GM19023 (cell line): ENCODE results near the gene DNALI1.
"Not testable (repeated sequence)": the region's sequence is repeated elsewhere in the genome, so short reads cannot be mapped to it uniquely, and the experiment has no call there.

Experiments used
- ATAC-seq: cut with Tn5 transposase; IDR thresholded peaks from one replicate; pipeline ENCODE4 v1.9.1; 2021; ENCODE audit warnings: mild to moderate bottlenecking, moderate library complexity; ENCODE audit not compliant: unreplicated experiment

DNALI1 gene

DNA sequence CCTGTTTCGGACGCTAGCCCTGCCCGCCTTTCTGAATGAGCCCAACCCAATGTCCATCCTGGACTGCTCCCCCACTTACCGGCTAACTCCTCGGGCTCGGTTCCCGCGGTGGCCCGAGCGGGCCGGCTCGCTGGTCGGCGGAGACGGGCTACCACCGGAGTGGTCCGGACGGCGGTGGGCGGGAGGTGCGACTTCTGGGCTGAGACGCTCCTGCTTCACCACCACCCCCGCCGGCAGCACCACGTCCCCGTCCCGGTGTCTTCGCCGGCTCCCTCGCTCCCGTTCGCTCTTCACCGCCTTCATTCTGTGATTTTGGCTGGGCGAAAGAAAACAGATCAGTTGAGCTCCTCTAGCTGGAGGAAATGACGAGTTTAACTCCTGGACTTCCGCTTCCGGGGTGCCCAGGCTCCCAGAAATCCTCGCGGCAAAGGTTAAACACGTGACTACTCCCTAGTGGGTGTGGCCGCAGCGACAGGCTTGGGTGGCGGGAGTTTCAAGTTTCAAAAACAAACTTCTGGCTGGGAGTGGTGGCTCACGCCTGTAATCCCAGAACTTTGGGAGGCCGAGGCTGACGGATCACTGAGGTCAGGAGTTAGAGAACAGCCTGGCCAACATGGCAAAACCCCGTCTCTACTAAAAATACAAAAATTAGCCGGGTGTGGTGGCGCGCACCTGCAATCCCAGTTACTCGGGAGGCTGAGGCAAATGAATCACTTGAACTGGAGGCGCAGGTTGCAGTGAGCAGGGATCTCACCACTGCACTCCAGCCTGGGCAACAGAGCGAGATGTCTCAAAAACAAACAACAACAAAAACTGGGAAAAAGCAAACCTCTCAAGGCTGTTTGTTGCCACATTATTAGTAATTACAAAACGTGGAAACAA is 2.6 kb upstream of the DNALI1 start, which contains the start of gene SNIP1:
TSS of gene SNIP1 (minus strand) at position 367 of the 882 bp plus-strand sequence. CDS start at position 303, 64 bp downstream.
- ATAC-seq: peak; percentile 84

DNA sequence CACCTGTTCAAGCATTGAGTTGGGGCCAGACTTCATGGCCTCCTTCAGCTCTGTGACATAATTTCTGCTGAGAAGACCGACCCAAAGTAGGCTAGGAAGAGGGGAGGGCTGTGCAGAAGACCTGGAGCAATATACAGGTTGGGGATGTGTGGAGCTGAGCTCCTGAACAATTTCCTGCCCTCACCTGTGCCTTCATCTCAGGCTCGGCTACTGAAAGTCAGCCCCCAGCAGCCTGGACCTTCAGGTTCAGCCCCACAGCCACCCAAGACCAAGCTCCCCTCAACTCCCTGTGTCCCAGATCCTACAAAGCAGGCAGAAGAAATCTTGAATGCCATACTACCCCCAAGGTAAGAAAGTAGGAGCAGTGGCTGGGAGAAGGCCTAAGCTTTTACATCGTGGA is 662 bp downstream of the DNALI1 start:
- ATAC-seq: no peak

GRCh38 chr1:37558411-37558810 is 1.7 kb downstream of the DNALI1 start:
- ATAC-seq: no peak

DNA sequence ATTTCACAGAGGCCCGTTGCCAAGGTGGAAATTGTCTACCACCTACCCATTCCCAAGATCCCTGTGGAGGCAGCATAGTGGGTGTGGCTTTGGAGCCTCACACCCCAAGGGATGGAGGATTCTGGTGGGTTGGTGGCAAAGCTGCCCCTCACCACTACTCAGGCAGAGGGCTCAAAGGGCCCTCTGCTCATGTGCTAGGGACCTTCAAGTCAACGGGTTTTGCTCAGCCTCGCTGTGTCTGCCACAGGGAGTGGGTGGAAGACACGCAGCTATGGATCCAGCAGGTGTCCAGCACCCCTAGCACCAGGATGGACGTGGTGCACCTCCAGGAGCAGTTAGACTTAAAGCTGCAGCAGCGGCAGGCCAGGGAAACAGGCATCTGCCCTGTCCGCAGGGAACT is 2.3 kb downstream of the DNALI1 start:
- ATAC-seq: no peak

- not testable (repeated sequence) for ATAC-seq
These were observed 3.2 kb downstream of the DNALI1 start for GRCh38 chr1:37559957-37560379.

GRCh38 chr1:37560401-37561132 is 3.8 kb downstream of the DNALI1 start:
- ATAC-seq: no peak

DNA sequence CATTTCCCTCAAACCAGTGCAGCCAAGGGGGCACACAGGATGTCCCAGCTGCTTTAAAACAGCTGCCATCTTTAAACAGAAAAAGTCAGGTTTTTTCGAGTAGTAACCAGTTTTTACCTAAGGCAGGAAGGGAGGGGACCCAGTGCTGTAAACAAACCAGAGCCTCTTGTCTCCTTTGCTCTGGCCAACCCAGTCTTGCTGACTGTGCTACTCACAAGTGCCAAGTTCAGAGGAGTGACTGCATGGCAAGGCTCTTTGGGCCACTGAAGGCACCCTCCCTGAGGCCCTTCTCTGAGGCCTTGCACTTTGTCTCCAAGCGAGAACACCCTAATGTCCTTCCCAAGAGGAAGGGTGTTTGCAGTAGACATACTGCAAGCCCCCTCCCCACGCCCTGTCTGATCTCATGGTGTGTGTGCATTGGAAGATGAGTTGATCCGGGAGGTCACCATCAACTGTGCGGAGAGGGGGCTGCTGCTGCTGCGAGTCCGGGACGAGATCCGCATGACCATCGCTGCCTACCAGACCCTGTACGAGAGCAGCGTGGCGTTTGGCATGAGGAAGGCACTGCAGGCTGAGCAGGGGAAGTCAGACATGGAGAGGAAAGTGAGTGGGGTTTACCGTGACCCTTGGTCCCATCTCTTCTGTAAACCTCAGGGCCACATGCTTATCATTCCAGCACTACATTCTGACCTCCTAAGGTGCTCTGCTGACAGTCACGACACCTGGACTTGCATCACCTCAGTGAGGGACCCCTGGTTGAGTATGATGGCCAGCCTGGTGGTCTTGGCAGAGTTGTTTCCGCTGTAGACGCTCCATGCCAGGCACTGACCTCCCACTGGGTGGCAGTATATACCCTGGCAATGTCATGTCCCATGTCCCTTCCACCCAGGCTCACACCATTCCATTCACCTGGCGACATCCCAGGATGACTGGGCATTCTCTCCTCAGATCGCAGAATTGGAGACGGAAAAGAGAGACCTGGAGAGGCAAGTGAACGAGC is 4.7 kb downstream of the DNALI1 start:
- ATAC-seq: no peak

DNA sequence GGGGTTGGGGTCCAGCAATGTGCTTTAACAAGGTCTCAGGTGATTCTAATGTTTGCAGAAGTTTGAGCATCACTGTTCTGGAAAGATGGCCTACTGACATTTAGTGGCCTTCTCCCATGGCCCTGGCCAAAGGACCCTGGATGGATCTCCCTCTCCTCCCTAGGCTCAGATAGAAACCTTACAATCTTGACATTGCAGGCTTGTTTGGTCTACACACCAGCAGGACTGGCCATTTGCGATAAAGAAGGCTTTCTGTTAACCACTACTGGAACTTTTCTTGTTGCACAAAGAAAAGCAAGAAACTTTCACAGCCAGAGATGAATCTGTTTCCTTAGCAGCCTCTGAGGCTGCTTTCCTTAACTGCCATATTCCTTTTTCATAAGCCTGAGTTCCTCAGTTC is 6.2 kb downstream of the DNALI1 start:
- ATAC-seq: no peak

- ATAC-seq: no peak
These were observed 8.2 kb downstream of the DNALI1 start for GRCh38 chr1:37564892-37565291.

DNA sequence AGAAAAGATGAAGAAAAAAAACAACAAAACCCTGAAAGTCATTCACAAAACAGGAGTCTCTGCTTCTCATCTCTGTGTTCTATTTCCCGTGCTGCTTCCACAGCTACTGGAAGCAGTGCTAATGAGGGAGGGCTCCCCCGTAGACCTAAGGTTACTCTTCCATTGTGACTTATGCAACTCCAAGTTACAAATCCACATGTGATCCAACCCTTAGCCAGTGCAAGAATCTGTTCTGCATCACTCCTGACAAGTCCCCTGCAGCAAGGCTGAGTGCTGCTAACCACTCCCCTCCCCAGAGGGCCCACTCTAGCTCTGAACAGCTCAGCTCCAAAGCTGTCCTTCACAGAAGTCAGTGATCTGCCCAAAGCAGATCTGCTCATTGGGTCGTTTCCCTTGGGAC is 10.3 kb downstream of the DNALI1 start:
- no peak for ATAC-seq

- ATAC-seq: no peak
These were observed 14.0 kb downstream of the DNALI1 start for GRCh38 chr1:37570528-37571334.

DNA sequence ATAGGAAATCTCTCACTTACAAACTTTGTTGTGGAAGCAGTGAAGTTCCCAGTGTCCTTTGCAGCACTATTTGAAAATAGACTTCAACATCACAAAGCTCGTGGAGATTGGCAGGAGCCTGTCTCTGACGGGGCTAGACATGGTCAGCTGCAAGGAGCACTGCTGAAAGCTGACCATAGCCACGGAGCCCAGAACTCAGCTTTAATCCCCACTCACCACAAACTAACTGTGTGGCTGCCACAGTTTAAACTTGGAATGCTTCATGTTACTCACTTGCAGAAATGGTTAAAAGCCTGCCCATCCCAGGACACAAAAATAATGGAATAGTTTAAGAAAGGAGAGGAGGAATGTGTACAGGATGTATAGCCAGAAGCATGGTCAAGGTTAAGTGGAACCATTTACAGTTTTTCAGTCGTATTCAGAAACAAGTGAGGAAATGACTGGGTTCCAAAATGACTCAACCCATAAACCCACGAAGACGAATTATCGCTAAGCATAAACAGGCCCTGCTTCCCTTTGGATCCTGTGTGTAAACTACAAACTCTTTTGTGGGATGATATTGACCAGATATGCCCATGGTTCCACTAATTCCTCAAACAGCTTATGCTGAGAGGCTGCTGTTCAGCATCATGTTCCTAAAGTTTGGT is 18.2 kb downstream of the DNALI1 start:
- ATAC-seq: no peak

GRCh38 chr1:37575692-37576091 is 19.0 kb downstream of the DNALI1 start:
- ATAC-seq: no peak

GRCh38 chr1:37584544-37584943 is 27.8 kb downstream of the DNALI1 start:
- ATAC-seq: not testable (repeated sequence)

DNA sequence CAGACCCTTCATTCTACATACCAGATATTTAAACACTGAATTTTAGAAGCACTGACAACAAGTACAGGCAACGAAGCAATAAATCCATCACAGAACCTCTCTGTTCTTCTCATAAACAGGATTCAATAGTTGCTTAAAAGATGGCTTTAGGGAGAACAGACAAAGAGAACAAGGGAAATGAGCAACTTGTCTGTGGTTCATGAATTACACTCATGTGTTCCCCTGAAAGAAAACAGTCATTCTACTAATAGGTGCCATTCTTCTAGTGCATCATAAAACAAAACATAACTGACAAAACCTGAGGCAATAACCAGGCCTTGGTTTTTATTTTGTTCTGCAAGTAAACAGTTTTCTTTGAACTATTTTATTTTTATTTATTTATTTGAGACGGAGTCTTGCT is 32.2 kb downstream of the DNALI1 start:
- no peak for ATAC-seq

GRCh38 chr1:37593726-37594125 is 37.0 kb downstream of the DNALI1 start:
- ATAC-seq: no peak

DNA sequence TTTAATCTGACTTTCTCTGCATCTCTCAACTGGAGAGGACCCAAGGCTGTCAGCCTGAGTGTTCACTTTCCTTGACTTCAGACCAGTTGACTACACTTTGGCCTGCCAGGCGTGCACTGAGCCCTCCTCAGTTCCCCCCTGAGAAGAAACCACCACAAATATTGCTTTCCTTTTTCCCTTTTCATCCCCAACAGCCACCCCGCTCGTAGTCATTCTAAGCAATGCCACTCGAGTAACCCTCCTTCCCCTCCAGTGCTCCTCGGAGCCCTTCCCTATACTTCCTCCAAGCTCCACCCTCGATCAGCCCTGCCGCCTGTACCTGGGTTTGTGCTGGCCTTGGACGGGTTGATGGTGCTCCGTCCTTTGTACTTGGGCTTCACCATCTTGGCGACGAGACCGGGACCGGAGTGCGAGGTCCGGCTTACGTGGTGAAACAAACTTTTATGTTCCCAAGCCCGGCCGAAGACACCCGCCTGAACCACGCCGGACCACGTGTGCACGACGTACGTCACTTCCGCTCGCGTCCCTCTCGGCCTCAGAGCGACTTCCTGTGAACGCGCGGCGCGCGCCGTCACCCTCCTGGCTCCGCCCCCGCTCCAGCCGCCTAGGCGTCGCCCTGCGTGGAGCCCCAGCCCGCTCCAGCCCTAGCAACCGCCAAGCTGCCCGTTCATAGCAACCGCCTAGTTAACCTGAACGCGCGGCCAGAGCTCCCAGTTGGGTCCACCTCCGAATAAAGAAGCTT is 38.9 kb downstream of the DNALI1 start, which contains the start of gene GNL2:
TSS of gene GNL2 (minus strand) at position 498 of the 742 bp plus-strand sequence. CDS start at position 383, 115 bp downstream.
- ATAC-seq: peak; percentile 97

DNA sequence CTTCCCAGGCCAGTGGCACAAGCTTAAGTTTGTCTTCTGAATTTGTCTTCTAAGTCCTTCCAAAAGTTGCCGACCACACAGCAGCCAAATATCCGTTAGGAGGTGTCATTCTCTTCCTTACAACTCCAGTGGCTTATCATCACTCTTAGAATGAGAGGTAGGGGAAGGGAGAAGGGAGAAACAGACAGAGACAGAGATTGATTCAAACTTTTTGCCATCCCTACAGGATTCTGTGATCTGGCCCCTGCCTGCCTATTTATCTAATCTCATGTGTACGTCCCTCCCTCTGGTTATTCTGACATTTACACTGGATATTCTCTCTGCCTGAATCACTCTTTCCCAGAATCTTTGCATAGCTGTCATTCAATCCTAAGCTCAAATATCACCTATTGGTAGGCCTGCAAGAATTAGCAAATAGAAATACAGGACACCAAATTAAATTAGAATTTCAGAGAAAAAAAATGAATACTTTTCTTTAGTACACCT is 39.5 kb downstream of the DNALI1 start:
- no peak for ATAC-seq
